ENCODE data around the gene BOK. TPM values are rescaled to one million over a fixed set of nuclear protein-coding genes. Genes with fewer than 3 reads are reported as not detected.

The BOK gene
- total RNA-seq, 1 donor from 2014 or later: not detected

DNA sequence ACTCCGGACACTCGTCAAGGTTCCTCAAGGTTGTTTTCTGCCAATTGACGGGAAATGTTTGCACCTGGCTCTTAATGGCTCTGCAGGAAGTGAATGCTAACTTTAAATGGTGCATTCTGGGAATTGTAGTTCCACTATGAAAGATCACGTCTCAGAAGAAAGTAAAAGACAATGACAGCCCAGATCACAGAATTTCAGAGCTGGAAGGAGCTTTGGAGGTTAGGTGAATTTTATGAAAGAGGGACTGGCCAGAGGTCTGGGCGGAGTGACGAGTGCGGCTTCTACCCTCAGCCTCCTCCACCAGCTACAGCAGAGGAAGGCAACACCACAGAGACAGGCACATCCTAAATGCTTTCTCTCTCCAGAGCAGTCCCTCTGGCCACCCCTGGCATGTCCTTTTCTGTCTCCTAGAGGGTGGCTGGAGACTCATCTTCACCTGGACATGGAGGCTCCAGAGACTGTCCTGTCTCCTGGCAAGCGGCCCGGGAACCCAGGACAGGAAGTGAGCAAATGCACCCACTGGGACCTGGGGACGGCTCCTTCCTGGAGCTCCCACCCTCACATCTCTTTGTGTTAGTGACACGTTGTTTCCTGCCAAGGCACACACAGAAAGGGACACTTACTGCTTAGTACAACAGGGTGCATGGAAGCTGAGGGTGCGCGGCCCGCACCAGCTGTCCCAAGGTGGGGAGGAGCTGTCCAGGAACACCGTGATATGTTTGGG lies 59.0 kb downstream of the BOK start:
- Mint-ChIP-seq H3K9me3 (peaks cover 5% of the 10 kb centered on the region), H3K36me3 (ENCODE audit: low read depth) (peaks cover 16% of the 10 kb centered on the region), H3K4me3 (peak overlapping the region; percentile 92), H3K4me1 (peaks cover 24% of the 10 kb centered on the region), H3K27me3 (no peaks in the 10 kb centered on the region), H3K27ac (peak overlapping the region; percentile 86)
- ChIA-PET CTCF (no interaction called here), POLR2A (interaction anchor here (0.6 to 0.8 kb wide), 3 partner anchors 14 to 80 kb away, joined by 3 read pairs; no protein-coding TSS in a partner anchor)
- intact Hi-C loops (cut with micrococcal nuclease): loop anchor here (1.0 to 10.0 kb wide), 6 partner anchors 20 to 1053 kb away; partner anchors contain the start of genes ATG4B, DUSP28, ING5 and PPP1R7
- ATAC-seq (ENCODE audit: low read depth): peak; percentile 83
- TF ChIP-seq, protein P1, sequence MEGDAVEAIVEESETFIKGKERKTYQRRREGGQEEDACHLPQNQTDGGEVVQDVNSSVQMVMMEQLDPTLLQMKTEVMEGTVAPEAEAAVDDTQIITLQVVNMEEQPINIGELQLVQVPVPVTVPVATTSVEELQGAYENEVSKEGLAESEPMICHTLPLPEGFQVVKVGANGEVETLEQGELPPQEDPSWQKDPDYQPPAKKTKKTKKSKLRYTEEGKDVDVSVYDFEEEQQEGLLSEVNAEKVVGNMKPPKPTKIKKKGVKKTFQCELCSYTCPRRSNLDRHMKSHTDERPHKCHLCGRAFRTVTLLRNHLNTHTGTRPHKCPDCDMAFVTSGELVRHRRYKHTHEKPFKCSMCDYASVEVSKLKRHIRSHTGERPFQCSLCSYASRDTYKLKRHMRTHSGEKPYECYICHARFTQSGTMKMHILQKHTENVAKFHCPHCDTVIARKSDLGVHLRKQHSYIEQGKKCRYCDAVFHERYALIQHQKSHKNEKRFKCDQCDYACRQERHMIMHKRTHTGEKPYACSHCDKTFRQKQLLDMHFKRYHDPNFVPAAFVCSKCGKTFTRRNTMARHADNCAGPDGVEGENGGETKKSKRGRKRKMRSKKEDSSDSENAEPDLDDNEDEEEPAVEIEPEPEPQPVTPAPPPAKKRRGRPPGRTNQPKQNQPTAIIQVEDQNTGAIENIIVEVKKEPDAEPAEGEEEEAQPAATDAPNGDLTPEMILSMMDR (IDR thresholded peaks at IDR 0.05): no peak
- DNase-seq: peak; percentile 20

DNA sequence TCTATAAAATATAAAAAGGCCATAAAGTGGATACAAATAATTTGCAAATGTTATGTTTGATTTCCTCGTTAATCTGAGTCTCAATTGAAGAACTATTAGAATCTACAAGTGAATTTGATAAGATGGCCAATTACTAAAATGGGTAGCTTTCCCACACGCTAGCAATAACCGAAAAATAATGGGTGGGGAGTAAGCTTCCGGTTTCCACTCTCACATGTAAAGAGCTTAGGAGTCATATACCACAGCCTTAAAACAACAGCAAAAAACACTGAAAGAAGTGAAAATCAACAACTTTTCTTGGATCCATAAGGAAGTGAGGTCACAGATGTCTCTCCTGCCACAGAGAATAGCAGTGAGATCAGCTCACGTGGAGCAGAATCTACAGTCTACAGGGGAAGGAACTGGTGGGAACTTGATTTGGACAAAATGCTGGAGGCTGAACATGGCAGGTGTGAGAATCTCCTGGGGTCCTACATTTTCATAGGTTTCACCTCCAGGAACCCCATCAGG lies 59.8 kb downstream of the BOK start:
- H3K9me3 Mint-ChIP-seq: peaks cover 5% of the 10 kb centered on the region
- DNase-seq (no peak), ATAC-seq (ENCODE audit: low read depth) (no peak)
- H3K27me3 Mint-ChIP-seq: no peaks in the 10 kb centered on the region
- ChIA-PET CTCF (no interaction called here), POLR2A (interaction anchor here (0.8 kb wide), 2 partner anchors 13 to 303 kb away, joined by 3 read pairs; partner anchors contain the start of gene HDLBP)
- TF ChIP-seq, protein P1 (IDR thresholded peaks at IDR 0.05): no peak
- H3K4me3 Mint-ChIP-seq: no peak overlapping the region
- H3K27ac Mint-ChIP-seq: no peak overlapping the region
- intact Hi-C loops (cut with micrococcal nuclease): loop anchor here (5.0 to 10.0 kb wide), 5 partner anchors 84 to 1054 kb away; partner anchors contain the start of genes DUSP28, ING5, PPP1R7 and RNPEPL1
- H3K36me3 Mint-ChIP-seq (ENCODE audit: low read depth): peaks cover 16% of the 10 kb centered on the region
- peaks cover 24% of the 10 kb centered on the region for H3K4me1 Mint-ChIP-seq

DNA sequence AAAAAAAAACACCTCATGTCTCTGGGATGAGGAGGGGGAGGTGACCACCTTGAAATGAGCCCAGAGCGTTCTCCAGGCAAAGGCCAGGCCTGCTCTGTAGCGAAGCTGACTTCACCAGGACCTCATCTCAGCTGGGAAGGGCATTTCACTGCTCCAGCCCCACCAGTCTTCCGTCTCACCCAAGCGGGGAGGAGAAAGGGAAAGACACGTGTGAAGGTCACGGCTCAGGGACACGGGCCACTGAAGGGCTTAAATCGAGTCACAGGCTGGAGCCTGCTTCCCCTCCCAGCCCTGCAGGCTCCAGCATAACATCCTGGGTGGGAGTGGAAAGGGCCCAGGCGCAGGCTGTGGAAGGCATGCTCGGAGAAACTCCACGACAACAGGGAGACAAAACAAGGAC lies 60.3 kb downstream of the BOK start:
- no peak for DNase-seq
- Mint-ChIP-seq H3K9me3 (peaks cover 5% of the 10 kb centered on the region), H3K4me1 (peaks cover 24% of the 10 kb centered on the region), H3K27ac (no peak overlapping the region), H3K27me3 (no peaks in the 10 kb centered on the region), H3K36me3 (ENCODE audit: low read depth) (peaks cover 16% of the 10 kb centered on the region), H3K4me3 (no peak overlapping the region)
- intact Hi-C loops (cut with micrococcal nuclease): loop anchor here (5.0 to 10.0 kb wide), 5 partner anchors 83 to 1054 kb away; partner anchors contain the start of genes DUSP28, ING5, PPP1R7 and RNPEPL1
- ATAC-seq (ENCODE audit: low read depth): no peak
- ChIA-PET CTCF (no interaction called here), POLR2A (interaction anchor here (0.8 kb wide), 1 partner anchor 304 kb away, joined by 3 read pairs; the partner anchor contains the start of gene HDLBP)
- TF ChIP-seq, protein P1 (IDR thresholded peaks at IDR 0.05): no peak

DNA sequence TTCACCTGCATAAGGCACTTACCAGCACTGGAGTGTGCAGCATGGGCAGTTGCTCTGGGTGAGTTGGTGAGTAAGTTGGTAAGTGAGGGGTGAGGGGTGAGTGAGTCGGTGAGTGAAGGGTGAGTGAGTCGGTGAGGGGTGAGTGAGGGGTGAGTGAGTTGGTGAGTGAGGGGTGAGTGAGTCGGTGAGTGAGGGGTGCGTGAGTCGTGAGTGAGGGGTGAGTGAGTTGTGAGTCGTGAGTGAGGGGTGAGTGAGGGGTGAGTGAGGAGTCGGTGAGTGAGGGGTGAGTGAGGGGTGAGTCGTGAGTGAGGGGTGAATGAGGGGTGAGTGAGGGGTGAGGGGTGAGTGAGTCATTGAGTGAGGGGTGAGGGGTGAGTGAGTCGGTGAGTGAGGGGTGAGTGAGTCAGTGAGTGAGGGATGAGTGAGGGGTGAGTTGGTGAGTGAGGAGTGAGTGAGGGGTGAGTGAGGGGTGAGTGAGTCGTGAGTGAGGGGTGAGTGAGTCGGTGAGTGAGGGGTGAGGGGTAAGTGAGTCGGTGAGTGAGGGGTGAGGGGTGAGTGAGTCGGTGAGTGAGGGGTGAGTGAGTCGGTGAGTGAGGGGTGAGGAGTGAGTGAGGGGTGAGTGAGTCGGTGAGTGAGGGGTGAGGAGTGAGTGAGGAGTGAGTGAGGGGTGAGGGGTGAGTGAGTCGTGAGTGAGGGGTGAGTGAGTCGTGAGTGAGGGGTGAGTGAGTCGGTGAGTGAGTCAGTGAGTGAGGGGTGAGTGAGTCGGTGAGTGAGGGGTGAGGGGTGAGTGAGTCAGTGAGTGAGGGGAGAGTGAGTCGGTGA lies 61.3 kb downstream of the BOK start:
- intact Hi-C loops (cut with micrococcal nuclease): loop anchor here (5.0 to 10.0 kb wide), 5 partner anchors 82 to 1055 kb away; partner anchors contain the start of genes DUSP28, ING5, PPP1R7 and RNPEPL1
- DNase-seq (no peak), ATAC-seq (ENCODE audit: low read depth) (no peak)
- H3K9me3 Mint-ChIP-seq: peaks cover 5% of the 10 kb centered on the region
- ChIA-PET CTCF (no interaction called here), POLR2A (no interaction called here)
- no peaks in the 10 kb centered on the region for H3K27me3 Mint-ChIP-seq
- peaks cover 16% of the 10 kb centered on the region for H3K36me3 Mint-ChIP-seq (ENCODE audit: low read depth)
- no peak overlapping the region for H3K27ac Mint-ChIP-seq
- no peak overlapping the region for H3K4me3 Mint-ChIP-seq
- H3K4me1 Mint-ChIP-seq: peaks cover 24% of the 10 kb centered on the region
- TF ChIP-seq, protein P1 (IDR thresholded peaks at IDR 0.05): no peak
